K562 (cell line): Measurements from ENCODE around the gene TRMT112. TPM values are rescaled to one million over a fixed set of nuclear protein-coding genes. Genes with fewer than 3 reads are reported as not detected.

Experiments used
- CEBPG ChIP-seq, 3 experiments: fragments of 200-800 bp in 1 of 3; sonication (Bioruptor generic) in 1 of 3; sonication (generic) in 1 of 3; formaldehyde crosslinking in 1 of 3; IDR thresholded peaks in 2 of 3; conservative IDR thresholded peaks in 1 of 3; 2 replicates each; pipeline versions ENCODE4 v1.6.1 to v1.8.0; 2016 to 2022; ENCODE audit warnings: missing compliant biosample characterization in 2 of 3, missing genetic modification characterization in 2 of 3, mild to moderate bottlenecking in 1 of 3, missing genetic modification reagents in 1 of 3
- CREB1 ChIP-seq, 2 experiments: sonication (generic) in 1 of 2; formaldehyde crosslinking in 1 of 2; IDR thresholded peaks; 2 replicates each; pipeline versions ENCODE4 v1.6.1 to v1.8.0; 2012 to 2022; ENCODE audit warnings: inconsistent platforms in 1 of 2, mild to moderate bottlenecking in 1 of 2, missing genetic modification reagents in 1 of 2, moderate library complexity in 1 of 2
- CTBP1 ChIP-seq: fragments of 450-650 bp; IDR thresholded peaks from 2 replicates; pipeline ENCODE4 v1.6.1; 2016; ENCODE audit warnings: borderline replicate concordance
- DACH1 ChIP-seq: fragments of 450-650 bp; IDR thresholded peaks from 2 replicates; pipeline ENCODE4 v1.6.1; 2018; ENCODE audit not compliant: partially characterized antibody
- EGR1 ChIP-seq: fragments of 450-650 bp; conservative IDR thresholded peaks from 2 replicates; pipeline ENCODE4 v1.6.1; 2017; ENCODE audit warnings: mild to moderate bottlenecking
- ELF4 ChIP-seq: fragments of 450-650 bp; formaldehyde crosslinking; IDR thresholded peaks from 2 replicates; pipeline ENCODE4 v1.4.0; 2022; ENCODE audit warnings: missing genetic modification characterization
- ESRRA ChIP-seq: fragments of 450-650 bp; IDR thresholded peaks from 2 replicates; pipeline ENCODE4 v1.6.1; 2014; ENCODE audit warnings: low read depth, mild to moderate bottlenecking, moderate library complexity, borderline replicate concordance
- GATAD2B ChIP-seq: fragments of 450-650 bp; IDR thresholded peaks from 2 replicates; pipeline ENCODE4 v1.6.1; 2017; ENCODE audit warnings: mild to moderate bottlenecking, borderline replicate concordance
- IRF2 ChIP-seq: sonication (generic); formaldehyde crosslinking; IDR thresholded peaks from 2 replicates; pipeline ENCODE4 v1.8.1; 2022; ENCODE audit warnings: mild to moderate bottlenecking, missing genetic modification reagents
- NFIC ChIP-seq: fragments of 450-650 bp; IDR thresholded peaks from 2 replicates; pipeline ENCODE4 v1.6.1; 2017; ENCODE audit warnings: mild to moderate bottlenecking, inconsistent platforms
- NONO ChIP-seq, 2 experiments: fragments of 200-400 bp in 1 of 2; fragments of 450-650 bp in 1 of 2; formaldehyde crosslinking in 1 of 2; IDR thresholded peaks; 2 replicates each; pipeline ENCODE4 v1.6.1; 2017; ENCODE audit warnings: low read depth in 2 of 2, mild to moderate bottlenecking in 2 of 2, moderate library complexity in 2 of 2, low read length in 1 of 2
- POLR2G ChIP-seq: fragments of 200-400 bp; formaldehyde crosslinking; IDR thresholded peaks from 2 replicates; pipeline ENCODE4 v1.6.1; 2017; ENCODE audit warnings: low read depth, mild to moderate bottlenecking, antibody characterized with exemption, low read length, moderate library complexity
- RBBP5 ChIP-seq: fragments of 200-600 bp; sonication (generic); IDR thresholded peaks from 2 replicates; pipeline ENCODE4 v1.6.1; 2012; ENCODE audit warnings: borderline replicate concordance, mild to moderate bottlenecking, low read length, control low read depth, inconsistent platforms; ENCODE audit not compliant: insufficient read depth, poor library complexity, severe bottlenecking
- RBFOX2 ChIP-seq: fragments of 200-400 bp; formaldehyde crosslinking; IDR thresholded peaks from 2 replicates; pipeline ENCODE4 v1.6.1; 2017; ENCODE audit warnings: low read depth, mild to moderate bottlenecking, low read length, moderate library complexity
- SAFB ChIP-seq: fragments of 200-400 bp; formaldehyde crosslinking; IDR thresholded peaks from 2 replicates; pipeline ENCODE4 v1.6.1; 2017; ENCODE audit warnings: low read depth, low read length, borderline replicate concordance
- TAL1 ChIP-seq: fragments of 450-650 bp; IDR thresholded peaks from 2 replicates; pipeline ENCODE4 v1.6.1; 2016; ENCODE audit warnings: mild to moderate bottlenecking
- TCF7 ChIP-seq: sonication (generic); IDR thresholded peaks from 2 replicates; pipeline ENCODE4 v1.6.1; 2016; ENCODE audit warnings: antibody characterized with exemption, borderline replicate concordance
- TRIM28 ChIP-seq: fragments of 450-650 bp; IDR thresholded peaks from 2 replicates; pipeline ENCODE4 v1.6.1; 2017
- XRCC5 ChIP-seq: fragments of 200-400 bp; formaldehyde crosslinking; IDR thresholded peaks from 2 replicates; pipeline ENCODE4 v1.6.1; 2017; ENCODE audit warnings: low read depth, mild to moderate bottlenecking, low read length
- ZNF354B ChIP-seq: fragments of 250-450 bp; sonication (Bioruptor Pico); IDR thresholded peaks from 2 replicates; pipeline ENCODE4 v1.4.0; 2020
- polyA plus RNA-seq, 8 experiments: library from polyadenylated mRNA; depleted of rRNA in 4 of 8; stranded (reverse) in 5 of 8; unstranded in 3 of 8; fragments of >200 nt; fragmentation: Nextera tagmentation in 2 of 8; fragmentation: Illumina TruSeq in 1 of 8; extraction: Ambion mirVana in 2 of 8; extraction: Trizol in 1 of 8; gene quantifications; 2 replicates each; pipeline versions ENCODE4 v1.2.1 to v1.2.3, GENCODE V29; 2011 to 2014; ENCODE audit warnings: inconsistent platforms in 1 of 8, missing spikeins in 1 of 8
- total RNA-seq, 7 experiments: library from RNA; depleted of rRNA in 6 of 7; stranded (reverse); fragments of >200 nt in 6 of 7; fragmentation: Illumina TruSeq in 2 of 7; extraction: Trizol in 2 of 7; gene quantifications; 2 replicates each; pipeline versions ENCODE4 v1.2.1 to v1.2.3, GENCODE V29; 2011 to 2021; ENCODE audit warnings: low replicate concordance in 1 of 7
- TF ChIP-seq, protein P1 (sequence below), 2 experiments: IDR thresholded peaks; 2 replicates each; pipeline ENCODE4 v1.6.1; 2011; ENCODE audit warnings: borderline replicate concordance in 1 of 2, control low read depth in 1 of 2, low read depth in 1 of 2, low read length in 1 of 2, mild to moderate bottlenecking in 1 of 2, mixed read lengths in 1 of 2, moderate library complexity in 1 of 2; ENCODE audit not compliant: insufficient read depth in 1 of 2, insufficient read length in 1 of 2, poor library complexity in 1 of 2, severe bottlenecking in 1 of 2; ENCODE audit errors: extremely low read depth in 1 of 2
- TF ChIP-seq, protein P2 (sequence below): fragments of 450-650 bp; IDR thresholded peaks from 2 replicates; pipeline ENCODE4 v1.6.1; 2016; ENCODE audit warnings: antibody characterized with exemption
- TF ChIP-seq, protein P3 (sequence below), 3 experiments: IDR thresholded peaks in 2 of 3; conservative IDR thresholded peaks in 1 of 3; 2 replicates each; pipeline ENCODE4 v1.5.1; 2011 to 2012; ENCODE audit warnings: low read length in 3 of 3, mild to moderate bottlenecking in 3 of 3, control low read depth in 2 of 3, improper control_type of control experiment in 1 of 3, inconsistent platforms in 1 of 3, low read depth in 1 of 3, mixed read lengths in 1 of 3, moderate library complexity in 1 of 3; ENCODE audit not compliant: insufficient read depth in 2 of 3

The TRMT112 gene
- total and polyA plus RNA-seq, 9 of the 15 experiments (the other 6 are each of a cell fraction or from before 2014, with no cell fraction given), result 162 to 444 (median 300) TPM

DNA sequence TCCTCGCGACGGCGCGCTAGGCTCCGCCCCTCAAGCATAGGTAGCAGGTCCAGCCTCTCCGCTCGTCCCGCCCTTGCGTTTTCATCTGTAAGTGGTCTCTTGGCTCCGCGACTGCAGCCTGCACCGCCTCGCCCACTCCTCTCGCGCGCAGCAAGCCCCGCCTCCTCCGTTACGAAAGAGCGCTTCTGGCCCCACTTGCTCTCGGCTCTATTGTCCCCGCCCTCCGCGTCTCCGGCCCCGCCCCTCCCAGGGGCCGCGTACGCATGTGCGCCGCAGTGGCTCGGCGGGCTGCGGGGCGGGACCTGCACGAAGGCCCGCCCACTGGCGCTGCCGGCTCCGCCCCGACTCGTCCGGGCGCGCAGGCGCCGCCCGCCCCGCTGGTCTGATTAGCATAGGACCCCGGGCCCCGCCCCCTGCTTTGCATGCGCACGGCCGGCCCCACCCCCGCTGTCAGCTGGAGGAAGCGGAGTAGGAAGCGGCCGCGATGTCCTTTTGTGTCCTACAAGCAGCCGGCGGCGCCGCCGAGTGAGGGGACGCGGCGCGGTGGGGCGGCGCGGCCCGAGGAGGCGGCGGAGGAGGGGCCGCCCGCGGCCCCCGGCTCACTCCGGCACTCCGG lies 12.2 kb downstream of the TRMT112 start, which contains the start of gene ESRRA (continued):
- TF ChIP-seq ELF4, result no peak
- peak; percentile 78 for TF ChIP-seq POLR2G
- no peak for TF ChIP-seq RBBP5
- no peak for TF ChIP-seq IRF2 (CRISPR knock-in tag)
- TF ChIP-seq NONO (IDR thresholded peaks at IDR 0.05; ENCODE audit: low read depth in 2 of 2, low read length in 1 of 2), result peak in 1 of 2 experiments; percentile 65; a peak in 2 of 4 replicates
- TF ChIP-seq TAL1, result no peak
- TF ChIP-seq TCF7, result no peak
- TF ChIP-seq TRIM28, result no peak
- TF ChIP-seq, protein P1, sequence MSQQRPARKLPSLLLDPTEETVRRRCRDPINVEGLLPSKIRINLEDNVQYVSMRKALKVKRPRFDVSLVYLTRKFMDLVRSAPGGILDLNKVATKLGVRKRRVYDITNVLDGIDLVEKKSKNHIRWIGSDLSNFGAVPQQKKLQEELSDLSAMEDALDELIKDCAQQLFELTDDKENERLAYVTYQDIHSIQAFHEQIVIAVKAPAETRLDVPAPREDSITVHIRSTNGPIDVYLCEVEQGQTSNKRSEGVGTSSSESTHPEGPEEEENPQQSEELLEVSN (IDR thresholded peaks at IDR 0.05; ENCODE audit: borderline replicate concordance in 1 of 2, extremely low read depth in 1 of 2, insufficient read depth in 1 of 2, insufficient read length in 1 of 2, low read depth in 1 of 2, low read length in 1 of 2, poor library complexity in 1 of 2, severe bottlenecking in 1 of 2), result peak in 1 of 2 experiments; percentile 17
- TF ChIP-seq GATAD2B, result peak; percentile 78; the same call in 1 of the 2 replicates
- TF ChIP-seq, protein P2, sequence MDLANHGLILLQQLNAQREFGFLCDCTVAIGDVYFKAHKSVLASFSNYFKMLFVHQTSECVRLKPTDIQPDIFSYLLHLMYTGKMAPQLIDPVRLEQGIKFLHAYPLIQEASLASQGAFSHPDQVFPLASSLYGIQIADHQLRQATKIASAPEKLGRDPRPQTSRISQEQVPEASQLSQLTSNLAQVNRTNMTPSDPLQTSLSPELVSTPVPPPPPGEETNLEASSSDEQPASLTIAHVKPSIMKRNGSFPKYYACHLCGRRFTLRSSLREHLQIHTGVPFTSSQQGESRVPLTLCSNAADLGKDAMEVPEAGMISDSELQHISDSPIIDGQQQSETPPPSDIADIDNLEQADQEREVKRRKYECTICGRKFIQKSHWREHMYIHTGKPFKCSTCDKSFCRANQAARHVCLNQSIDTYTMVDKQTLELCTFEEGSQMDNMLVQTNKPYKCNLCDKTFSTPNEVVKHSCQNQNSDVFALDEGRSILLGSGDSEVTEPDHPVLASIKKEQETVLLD, result no peak
- no peak for TF ChIP-seq SAFB
- no peak for TF ChIP-seq XRCC5
- peak; percentile 62 for TF ChIP-seq DACH1
- TF ChIP-seq CTBP1, result peak; percentile 24
- TF ChIP-seq, protein P3, sequence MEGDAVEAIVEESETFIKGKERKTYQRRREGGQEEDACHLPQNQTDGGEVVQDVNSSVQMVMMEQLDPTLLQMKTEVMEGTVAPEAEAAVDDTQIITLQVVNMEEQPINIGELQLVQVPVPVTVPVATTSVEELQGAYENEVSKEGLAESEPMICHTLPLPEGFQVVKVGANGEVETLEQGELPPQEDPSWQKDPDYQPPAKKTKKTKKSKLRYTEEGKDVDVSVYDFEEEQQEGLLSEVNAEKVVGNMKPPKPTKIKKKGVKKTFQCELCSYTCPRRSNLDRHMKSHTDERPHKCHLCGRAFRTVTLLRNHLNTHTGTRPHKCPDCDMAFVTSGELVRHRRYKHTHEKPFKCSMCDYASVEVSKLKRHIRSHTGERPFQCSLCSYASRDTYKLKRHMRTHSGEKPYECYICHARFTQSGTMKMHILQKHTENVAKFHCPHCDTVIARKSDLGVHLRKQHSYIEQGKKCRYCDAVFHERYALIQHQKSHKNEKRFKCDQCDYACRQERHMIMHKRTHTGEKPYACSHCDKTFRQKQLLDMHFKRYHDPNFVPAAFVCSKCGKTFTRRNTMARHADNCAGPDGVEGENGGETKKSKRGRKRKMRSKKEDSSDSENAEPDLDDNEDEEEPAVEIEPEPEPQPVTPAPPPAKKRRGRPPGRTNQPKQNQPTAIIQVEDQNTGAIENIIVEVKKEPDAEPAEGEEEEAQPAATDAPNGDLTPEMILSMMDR (IDR thresholded peaks at IDR 0.05 in 2 of 3, conservative IDR thresholded peaks at IDR 0.05 in 1 of 3; ENCODE audit: insufficient read depth in 2 of 3, low read depth in 1 of 3, low read length in 3 of 3), result no peak
- peak; percentile 20; the same call in 1 of the 2 replicates for TF ChIP-seq RBFOX2
- peak; percentile 64 for TF ChIP-seq EGR1
- TF ChIP-seq NFIC, result no peak
- no peak for TF ChIP-seq ZNF354B (CRISPR knock-in tag)
- peak; percentile 66; the same call in 1 of the 2 replicates for TF ChIP-seq CREB1 (IDR thresholded peaks at IDR 0.05)
- TF ChIP-seq CREB1 (CRISPR knock-in tag; IDR thresholded peaks at IDR 0.05), result no peak
- peak; percentile 65 for TF ChIP-seq CEBPG (CRISPR knock-in tag; IDR thresholded peaks at IDR 0.05)
- peak in 1 of 2 experiments; percentile 34; a peak in 1 of 4 replicates for TF ChIP-seq CEBPG (tag; conservative IDR thresholded peaks at IDR 0.05 in 1 of 2, IDR thresholded peaks at IDR 0.05 in 1 of 2)
- TF ChIP-seq ESRRA, result no peak
